Astrocyte (in vitro differentiated cells and primary cell): Measurements from ENCODE around the gene DSTN. TPM values are rescaled to one million over a fixed set of nuclear protein-coding genes. Genes with fewer than 3 reads are reported as not detected.
"Not testable (repeated sequence)": the region's sequence is repeated elsewhere in the genome, so short reads cannot be mapped to it uniquely, and the experiment has no call there.

Experiments used
- DNase-seq: peaks from one replicate; pipeline ENCODE4 v3.0.0-alpha.2; 2010; ENCODE audit warnings: low read depth
- FAIRE-seq: peaks from 2 replicates; lab custom pipeline; 2011; peaks lifted over from hg19 to GRCh38; lab: Jason Lieb, UNC
- H2AFZ ChIP-seq: 2 replicates; pipeline ENCODE4 v1.6.0; 2012; ENCODE audit warnings: low read depth, low read length, inconsistent platforms
- H3K27ac ChIP-seq: 2 replicates; pipeline ENCODE4 v1.5.1; 2011; ENCODE audit warnings: low read depth, low read length, inconsistent platforms
- H3K27me3 ChIP-seq: 2 replicates; pipeline ENCODE4 v1.6.0; 2011; ENCODE audit warnings: low read length, inconsistent platforms; ENCODE audit not compliant: insufficient read depth
- H3K36me3 ChIP-seq: 2 replicates; pipeline ENCODE4 v1.5.1; 2011; ENCODE audit warnings: low read length, inconsistent platforms; ENCODE audit not compliant: insufficient read depth
- H3K4me1 ChIP-seq: 2 replicates; pipeline ENCODE4 v1.5.1; 2011; ENCODE audit warnings: low read length, inconsistent platforms; ENCODE audit not compliant: insufficient read depth
- H3K4me2 ChIP-seq: 2 replicates; pipeline ENCODE4 v1.6.0; 2012; ENCODE audit warnings: low read length, inconsistent platforms
- H3K4me3 ChIP-seq: 2 replicates; pipeline ENCODE4 v1.5.1; 2011; ENCODE audit warnings: low read depth, mild to moderate bottlenecking, low read length, inconsistent platforms; ENCODE audit not compliant: insufficient read depth
- H3K79me2 ChIP-seq: 2 replicates; pipeline ENCODE4 v1.6.0; 2012; ENCODE audit warnings: mild to moderate bottlenecking, low read length, inconsistent platforms; ENCODE audit not compliant: insufficient read depth
- H3K9ac ChIP-seq: 2 replicates; pipeline ENCODE4 v1.6.0; 2012; ENCODE audit warnings: mild to moderate bottlenecking, low read length, inconsistent platforms
- H3K9me3 ChIP-seq: 2 replicates; pipeline ENCODE4 v1.5.1; 2012; ENCODE audit warnings: low read depth, mild to moderate bottlenecking, low read length, inconsistent platforms; ENCODE audit not compliant: insufficient read depth
- H4K20me1 ChIP-seq: 2 replicates; pipeline ENCODE4 v1.6.0; 2012; ENCODE audit warnings: low read length, inconsistent platforms; ENCODE audit not compliant: insufficient read depth
- H3K27ac Mint-ChIP-seq: one replicate; pipeline ENCODE4 v1.8.0; 2021; ENCODE audit warnings: mild to moderate bottlenecking, mixed read lengths; ENCODE audit not compliant: unreplicated experiment
- H3K27me3 Mint-ChIP-seq: one replicate; pipeline ENCODE4 v1.8.0; 2021; ENCODE audit warnings: low read depth, mixed read lengths; ENCODE audit not compliant: unreplicated experiment
- H3K36me3 Mint-ChIP-seq: one replicate; pipeline ENCODE4 v1.8.0; 2021; ENCODE audit warnings: low read depth, mixed read lengths; ENCODE audit not compliant: unreplicated experiment
- H3K4me1 Mint-ChIP-seq: one replicate; pipeline ENCODE4 v1.8.0; 2021; ENCODE audit warnings: low read depth, mixed read lengths; ENCODE audit not compliant: unreplicated experiment
- H3K4me3 Mint-ChIP-seq: one replicate; pipeline ENCODE4 v1.8.0; 2021; ENCODE audit warnings: mild to moderate bottlenecking, moderate library complexity, mixed read lengths; ENCODE audit not compliant: unreplicated experiment
- H3K9me3 Mint-ChIP-seq: one replicate; pipeline ENCODE4 v1.8.0; 2021; ENCODE audit warnings: mild to moderate bottlenecking, mixed read lengths; ENCODE audit not compliant: unreplicated experiment
- EZH2 ChIP-seq: IDR thresholded peaks from 2 replicates; pipeline ENCODE4 v1.6.1; 2012; ENCODE audit warnings: mild to moderate bottlenecking, low read length, inconsistent platforms; ENCODE audit not compliant: insufficient read depth
- total RNA-seq: library from RNA; stranded (reverse); gene quantifications from 2 replicates; pipeline ENCODE4 v1.2.1, GENCODE V29; 2021
- TF ChIP-seq, protein P1 (sequence below): IDR thresholded peaks from 2 replicates; pipeline ENCODE4 v1.5.1; 2011; ENCODE audit warnings: low read depth, mild to moderate bottlenecking, inconsistent platforms, low read length, moderate library complexity; ENCODE audit not compliant: insufficient read depth

DSTN gene
- total RNA-seq, 1 donor from 2014 or later, result 552 TPM

DNA sequence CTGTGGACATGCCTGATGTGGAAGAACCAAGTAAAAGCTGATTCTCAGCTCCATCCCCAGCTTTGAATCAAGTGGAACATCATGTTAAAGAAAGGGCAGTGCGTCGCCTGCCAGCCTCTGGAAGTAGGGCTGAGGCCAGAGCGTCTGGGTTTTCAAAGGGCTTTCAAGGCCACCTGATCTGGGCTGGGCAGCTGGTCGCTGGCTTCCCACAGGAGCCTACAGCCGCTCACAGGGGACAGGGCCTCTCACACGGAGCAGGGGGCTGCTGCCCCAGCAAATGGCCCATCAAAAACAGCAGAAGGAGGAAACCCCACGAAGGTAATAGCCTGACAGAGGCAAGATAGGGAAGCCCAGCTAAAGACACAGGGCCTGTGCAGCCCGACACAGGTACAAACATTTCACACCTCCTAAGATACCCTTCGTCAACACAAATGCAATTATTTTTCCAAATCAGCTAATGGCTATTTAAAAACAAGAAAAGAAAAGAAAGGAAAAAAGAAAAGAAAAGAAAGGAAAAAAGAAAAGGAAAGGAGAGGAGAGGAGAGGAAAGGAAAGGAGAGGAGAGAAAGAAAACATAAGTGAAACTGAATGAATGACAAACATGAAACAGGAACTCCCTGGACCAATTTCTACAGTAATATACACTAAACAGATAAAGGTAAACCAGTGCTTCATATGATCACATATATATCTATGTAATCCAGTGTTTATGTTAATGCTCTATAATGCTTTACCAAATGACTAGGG, 87.4 kb downstream of the DSTN start:
- Mint-ChIP-seq H3K4me1 (peaks cover 36% of the 10 kb centered on the region), H3K27me3 (no peaks in the 10 kb centered on the region), H3K4me3 (no peak overlapping the region), H3K27ac (no peak overlapping the region), H3K36me3 (peaks cover 48% of the 10 kb centered on the region), H3K9me3 (peaks cover 2% of the 10 kb centered on the region)
- peaks cover 42% of the 10 kb centered on the region for H3K36me3 ChIP-seq
- TF ChIP-seq, protein P1, sequence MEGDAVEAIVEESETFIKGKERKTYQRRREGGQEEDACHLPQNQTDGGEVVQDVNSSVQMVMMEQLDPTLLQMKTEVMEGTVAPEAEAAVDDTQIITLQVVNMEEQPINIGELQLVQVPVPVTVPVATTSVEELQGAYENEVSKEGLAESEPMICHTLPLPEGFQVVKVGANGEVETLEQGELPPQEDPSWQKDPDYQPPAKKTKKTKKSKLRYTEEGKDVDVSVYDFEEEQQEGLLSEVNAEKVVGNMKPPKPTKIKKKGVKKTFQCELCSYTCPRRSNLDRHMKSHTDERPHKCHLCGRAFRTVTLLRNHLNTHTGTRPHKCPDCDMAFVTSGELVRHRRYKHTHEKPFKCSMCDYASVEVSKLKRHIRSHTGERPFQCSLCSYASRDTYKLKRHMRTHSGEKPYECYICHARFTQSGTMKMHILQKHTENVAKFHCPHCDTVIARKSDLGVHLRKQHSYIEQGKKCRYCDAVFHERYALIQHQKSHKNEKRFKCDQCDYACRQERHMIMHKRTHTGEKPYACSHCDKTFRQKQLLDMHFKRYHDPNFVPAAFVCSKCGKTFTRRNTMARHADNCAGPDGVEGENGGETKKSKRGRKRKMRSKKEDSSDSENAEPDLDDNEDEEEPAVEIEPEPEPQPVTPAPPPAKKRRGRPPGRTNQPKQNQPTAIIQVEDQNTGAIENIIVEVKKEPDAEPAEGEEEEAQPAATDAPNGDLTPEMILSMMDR, result no peak
- TF ChIP-seq EZH2, result no peak
- no peak for DNase-seq
- H3K4me3 ChIP-seq, result no peak overlapping the region
- no peak overlapping the region for H3K27ac ChIP-seq
- no peak overlapping the region for H3K4me2 ChIP-seq
- H4K20me1 ChIP-seq, result peaks cover 96% of the 10 kb centered on the region
- no peak for FAIRE-seq
- H2AFZ ChIP-seq, result no peak overlapping the region
- H3K27me3 ChIP-seq, result no peaks in the 10 kb centered on the region
- H3K79me2 ChIP-seq, result peaks cover 99% of the 10 kb centered on the region
- H3K9me3 ChIP-seq, result no peaks in the 10 kb centered on the region
- H3K9ac ChIP-seq, result no peak overlapping the region
- H3K4me1 ChIP-seq, result peaks cover 17% of the 10 kb centered on the region

DNA sequence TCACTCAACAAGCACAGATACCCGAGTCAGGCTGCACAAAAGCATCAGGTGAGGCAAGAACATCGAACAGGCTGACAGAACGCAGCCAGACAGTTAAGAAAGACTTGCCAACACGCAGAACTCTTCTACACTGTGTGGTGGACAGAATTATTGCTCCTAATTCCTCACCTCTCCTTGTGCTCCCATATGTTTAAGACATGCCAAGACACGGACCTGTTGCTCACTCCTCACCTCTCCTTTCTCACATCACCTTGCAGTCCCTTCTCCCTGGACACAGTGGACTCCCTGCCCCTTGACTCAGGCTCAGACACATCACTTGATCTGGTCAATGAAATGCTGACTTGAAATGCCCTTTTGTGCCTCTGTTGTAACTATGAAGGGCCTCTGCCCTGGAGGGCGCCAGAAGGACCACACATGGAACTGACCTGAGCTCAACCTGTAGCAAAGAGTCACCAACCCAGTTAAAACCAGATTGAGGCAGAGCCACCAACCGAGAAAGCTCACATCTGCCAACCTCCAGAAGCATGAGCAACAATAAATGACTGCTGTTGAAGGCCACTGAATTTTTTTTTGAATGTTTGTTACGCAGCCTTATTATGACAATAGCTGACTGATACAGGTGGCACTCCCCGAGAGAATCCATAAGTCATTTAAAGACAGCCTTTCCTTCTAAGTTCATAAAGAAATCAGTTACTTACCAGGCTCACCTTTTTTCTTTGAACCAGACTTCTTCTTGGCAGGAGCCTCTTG, 88.2 kb downstream of the DSTN start:
- H3K4me1 Mint-ChIP-seq, result peaks cover 43% of the 10 kb centered on the region
- H2AFZ ChIP-seq, result no peak overlapping the region
- H3K36me3 ChIP-seq, result peaks cover 39% of the 10 kb centered on the region

DNA sequence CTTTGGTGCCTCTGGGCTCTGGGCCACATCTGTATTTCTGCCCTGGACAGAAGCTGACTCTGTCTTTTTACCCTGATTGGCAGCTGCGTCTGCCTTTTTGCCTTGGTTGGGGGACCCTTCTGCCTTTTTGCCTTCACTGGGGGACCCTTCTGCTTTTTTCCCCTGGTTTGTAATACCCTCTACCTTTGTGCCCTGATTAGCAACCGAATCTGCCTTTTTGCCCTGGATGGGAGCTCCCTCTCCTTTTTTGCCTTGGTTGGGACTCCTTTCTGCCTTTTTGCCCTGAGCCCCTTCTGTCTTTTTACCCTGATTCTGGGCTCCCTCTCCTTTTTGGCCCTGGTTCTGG, 88.7 kb downstream of the DSTN start:
- FAIRE-seq, result no peak
- peaks cover 2% of the 10 kb centered on the region for H3K9me3 Mint-ChIP-seq
- H3K36me3 Mint-ChIP-seq, result peaks cover 48% of the 10 kb centered on the region
- H3K27me3 Mint-ChIP-seq, result no peaks in the 10 kb centered on the region
- no peak overlapping the region for H3K9ac ChIP-seq
- peaks cover 24% of the 10 kb centered on the region for H3K4me1 ChIP-seq
- no peaks in the 10 kb centered on the region for H3K9me3 ChIP-seq
- peaks cover 99% of the 10 kb centered on the region for H3K79me2 ChIP-seq
- H3K4me1 Mint-ChIP-seq, result peaks cover 48% of the 10 kb centered on the region
- H3K4me3 ChIP-seq, result no peak overlapping the region
- no peak for TF ChIP-seq EZH2
- TF ChIP-seq, protein P1, result no peak
- H3K27me3 ChIP-seq, result no peaks in the 10 kb centered on the region
- H3K27ac ChIP-seq, result no peak overlapping the region
- peaks cover 97% of the 10 kb centered on the region for H4K20me1 ChIP-seq
- H3K4me2 ChIP-seq, result no peak overlapping the region
- H2AFZ ChIP-seq, result no peak overlapping the region
- H3K4me3 Mint-ChIP-seq, result no peak overlapping the region
- DNase-seq, result no peak
- no peak overlapping the region for H3K27ac Mint-ChIP-seq
- H3K36me3 ChIP-seq, result peaks cover 39% of the 10 kb centered on the region

More for the DNA sequence above, 88.2 kb downstream of the DSTN start:
- H3K27me3 Mint-ChIP-seq, result no peaks in the 10 kb centered on the region
- Histone ChIP-seq H3K4me2 (no peak overlapping the region), H3K27me3 (no peaks in the 10 kb centered on the region), H3K4me3 (no peak overlapping the region), H4K20me1 (peaks cover 96% of the 10 kb centered on the region), H3K79me2 (peaks cover 99% of the 10 kb centered on the region), H3K9ac (no peak overlapping the region), H3K4me1 (peaks cover 23% of the 10 kb centered on the region), H3K9me3 (no peaks in the 10 kb centered on the region), H3K27ac (no peak overlapping the region)
- H3K36me3 Mint-ChIP-seq, result peaks cover 48% of the 10 kb centered on the region
- H3K27ac Mint-ChIP-seq, result no peak overlapping the region
- H3K4me3 Mint-ChIP-seq, result no peak overlapping the region
- no peak for TF ChIP-seq EZH2
- DNase-seq, result no peak
- FAIRE-seq, result no peak
- H3K9me3 Mint-ChIP-seq, result peaks cover 2% of the 10 kb centered on the region

DNA sequence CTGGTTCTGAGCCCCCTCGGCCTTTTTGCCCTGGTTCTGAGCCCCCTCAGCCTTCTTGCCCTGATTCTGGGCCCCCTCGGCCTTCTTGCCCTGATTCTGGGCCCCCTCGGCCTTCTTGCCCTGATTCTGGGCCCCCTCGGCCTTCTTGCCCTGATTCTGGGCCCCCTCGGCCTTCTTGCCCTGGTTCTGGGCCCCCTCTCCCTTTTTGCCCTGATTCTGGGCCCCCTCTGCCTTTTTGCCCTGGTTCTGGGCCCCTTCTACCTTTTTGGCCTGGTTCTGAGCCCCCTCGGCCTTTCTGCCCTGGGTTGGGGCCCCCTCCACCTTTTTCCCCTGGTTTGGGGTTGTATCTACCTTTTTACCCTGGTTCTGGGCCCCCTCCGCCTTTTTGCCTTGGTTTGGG, 89.5 kb downstream of the DSTN start:
- FAIRE-seq, H3K9me3 Mint-ChIP-seq, H3K27me3 Mint-ChIP-seq, H3K4me2 ChIP-seq, H3K27ac ChIP-seq, H3K4me3 Mint-ChIP-seq, H3K4me3 ChIP-seq, H2AFZ ChIP-seq, H3K9ac ChIP-seq, H3K27me3 ChIP-seq, DNase-seq, H3K9me3 ChIP-seq, H3K27ac Mint-ChIP-seq: not testable (repeated sequence)
- Histone ChIP-seq H4K20me1 (peaks cover 97% of the 10 kb centered on the region), H3K36me3 (peaks cover 34% of the 10 kb centered on the region), H3K79me2 (peaks cover 99% of the 10 kb centered on the region), H3K4me1 (peaks cover 31% of the 10 kb centered on the region)
- peaks cover 44% of the 10 kb centered on the region for H3K36me3 Mint-ChIP-seq
- peaks cover 55% of the 10 kb centered on the region for H3K4me1 Mint-ChIP-seq
